Measurements from ENCODE around the gene ERH.

Gene ERH

DNA sequence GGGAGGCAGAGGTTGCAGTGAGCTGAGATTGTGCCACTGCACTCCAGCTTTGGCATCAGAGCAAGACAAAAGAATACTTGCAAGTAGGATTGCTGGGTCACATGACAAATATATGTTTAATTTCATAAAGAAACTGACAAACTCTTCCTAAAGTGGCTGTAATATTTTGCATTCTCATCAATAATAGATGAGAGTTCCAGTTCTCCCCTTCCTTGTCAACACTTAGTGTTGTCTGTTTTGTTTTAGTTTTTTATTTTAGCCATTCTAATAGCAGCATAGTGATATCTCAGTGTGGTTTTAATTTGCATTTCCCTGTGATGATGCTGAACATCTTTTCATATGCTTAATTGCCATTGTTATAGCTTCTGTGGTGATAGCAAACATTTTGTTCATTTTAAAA, 31.5 kb upstream of the ERH start:
- Histone ChIP-seq H3K4me2 (ENCODE audit: low read depth, low read length) (no peak overlapping the region), H3K79me2 (ENCODE audit: low read length) (no peaks in the 10 kb centered on the region), H3K4me1 (ENCODE audit: low read length) (no peaks in the 10 kb centered on the region), H4K20me1 (ENCODE audit: insufficient read depth, low read length) (no peaks in the 10 kb centered on the region), H3K4me3 (ENCODE audit: low read length) (no peak overlapping the region), H3K9me3 (replicated peaks; ENCODE audit: insufficient read depth, low read length) (no peaks in the 10 kb centered on the region), H2AFZ (ENCODE audit: low read length) (no peak overlapping the region), H3K27ac (ENCODE audit: low read length) (no peak overlapping the region), H3K9me2 (replicated peaks; ENCODE audit: insufficient read depth, low read length) (no peaks in the 10 kb centered on the region), H3K36me3 (replicated peaks; ENCODE audit: insufficient read depth, low read length) (no peaks in the 10 kb centered on the region), H3K9ac (ENCODE audit: low read length) (no peak overlapping the region), H3F3A (ENCODE audit: insufficient read depth, low read length) (no peaks in the 10 kb centered on the region), H3K27me3 (replicated peaks; ENCODE audit: insufficient read depth, low read length) (no peaks in the 10 kb centered on the region)
- no peak for DNase-seq
- TF ChIP-seq CTCF (IDR thresholded peaks at IDR 0.05; ENCODE audit: low read length) (no peak), EZH2 (optimal IDR thresholded peaks at IDR 0.05; ENCODE audit: low read depth, low read length) (no peak)

- H3K9me2 ChIP-seq (replicated peaks; ENCODE audit: insufficient read depth, low read length) = no peaks in the 10 kb centered on the region
- H3K79me2 ChIP-seq (ENCODE audit: low read length) = no peaks in the 10 kb centered on the region
- H3K4me2 ChIP-seq (ENCODE audit: low read depth, low read length) = no peak overlapping the region
- no peaks in the 10 kb centered on the region for H4K20me1 ChIP-seq (ENCODE audit: insufficient read depth, low read length)
- DNase-seq = no peak
- no peak overlapping the region for H2AFZ ChIP-seq (ENCODE audit: low read length)
- H3K27me3 ChIP-seq (replicated peaks; ENCODE audit: insufficient read depth, low read length) = no peaks in the 10 kb centered on the region
- TF ChIP-seq CTCF (IDR thresholded peaks at IDR 0.05; ENCODE audit: low read length) (no peak), EZH2 (optimal IDR thresholded peaks at IDR 0.05; ENCODE audit: low read depth, low read length) (no peak), EZH2phosphoT487 (IDR thresholded peaks at IDR 0.05; ENCODE audit: low read length) (no peak)
- no peaks in the 10 kb centered on the region for H3K4me1 ChIP-seq (ENCODE audit: low read length)
- no peak overlapping the region for H3K27ac ChIP-seq (ENCODE audit: low read length)
- no peak overlapping the region for H3K4me3 ChIP-seq (ENCODE audit: low read length)
- no peaks in the 10 kb centered on the region for H3K36me3 ChIP-seq (replicated peaks; ENCODE audit: insufficient read depth, low read length)
- no peaks in the 10 kb centered on the region for H3K9me3 ChIP-seq (replicated peaks; ENCODE audit: insufficient read depth, low read length)
- H3F3A ChIP-seq (ENCODE audit: insufficient read depth, low read length) = no peaks in the 10 kb centered on the region
- no peak overlapping the region for H3K9ac ChIP-seq (ENCODE audit: low read length)
These were observed 30.3 kb upstream of the ERH start for GRCh38 chr14:69428289-69428998.

GRCh38 chr14:69427596-69427995, 29.5 kb upstream of the ERH start:
- Histone ChIP-seq H2AFZ (ENCODE audit: low read length) (no peak overlapping the region), H3K79me2 (ENCODE audit: low read length) (no peaks in the 10 kb centered on the region)

More at GRCh38 chr14:69427596-69427995, 29.5 kb upstream of the ERH start:
- Histone ChIP-seq H3K4me2 (ENCODE audit: low read depth, low read length) (no peak overlapping the region), H3K9me3 (replicated peaks; ENCODE audit: insufficient read depth, low read length) (no peaks in the 10 kb centered on the region), H3K4me3 (ENCODE audit: low read length) (no peak overlapping the region), H4K20me1 (ENCODE audit: insufficient read depth, low read length) (no peaks in the 10 kb centered on the region), H3K36me3 (replicated peaks; ENCODE audit: insufficient read depth, low read length) (no peaks in the 10 kb centered on the region), H3K9me2 (replicated peaks; ENCODE audit: insufficient read depth, low read length) (no peaks in the 10 kb centered on the region), H3K27me3 (replicated peaks; ENCODE audit: insufficient read depth, low read length) (no peaks in the 10 kb centered on the region), H3K27ac (ENCODE audit: low read length) (no peak overlapping the region), H3K9ac (ENCODE audit: low read length) (no peak overlapping the region), H3F3A (ENCODE audit: insufficient read depth, low read length) (no peaks in the 10 kb centered on the region), H3K4me1 (ENCODE audit: low read length) (no peaks in the 10 kb centered on the region)
- TF ChIP-seq EZH2 (optimal IDR thresholded peaks at IDR 0.05; ENCODE audit: low read depth, low read length) = no peak
- no peak for TF ChIP-seq EZH2phosphoT487 (IDR thresholded peaks at IDR 0.05; ENCODE audit: low read length)
- TF ChIP-seq CTCF (IDR thresholded peaks at IDR 0.05; ENCODE audit: low read length) = no peak
- DNase-seq = no peak

All from MM.1S (cell line).